Astrocyte (in vitro differentiated cells and primary cell): ENCODE results near the gene SPACA4. TPM values are rescaled to one million over a fixed set of nuclear protein-coding genes. Genes with fewer than 3 reads are reported as not detected.

Experiments used
- DNase-seq: peaks from one replicate; pipeline ENCODE4 v3.0.0-alpha.2; 2010; ENCODE audit warnings: low read depth
- FAIRE-seq: peaks from 2 replicates; lab custom pipeline; 2011; peaks lifted over from hg19 to GRCh38; lab: Jason Lieb, UNC
- H2AFZ ChIP-seq: 2 replicates; pipeline ENCODE4 v1.6.0; 2012; ENCODE audit warnings: low read depth, low read length, inconsistent platforms
- H3K27ac ChIP-seq: 2 replicates; pipeline ENCODE4 v1.5.1; 2011; ENCODE audit warnings: low read depth, low read length, inconsistent platforms
- H3K27me3 ChIP-seq: 2 replicates; pipeline ENCODE4 v1.6.0; 2011; ENCODE audit warnings: low read length, inconsistent platforms; ENCODE audit not compliant: insufficient read depth
- H3K36me3 ChIP-seq: 2 replicates; pipeline ENCODE4 v1.5.1; 2011; ENCODE audit warnings: low read length, inconsistent platforms; ENCODE audit not compliant: insufficient read depth
- H3K4me1 ChIP-seq: 2 replicates; pipeline ENCODE4 v1.5.1; 2011; ENCODE audit warnings: low read length, inconsistent platforms; ENCODE audit not compliant: insufficient read depth
- H3K4me2 ChIP-seq: 2 replicates; pipeline ENCODE4 v1.6.0; 2012; ENCODE audit warnings: low read length, inconsistent platforms
- H3K4me3 ChIP-seq: 2 replicates; pipeline ENCODE4 v1.5.1; 2011; ENCODE audit warnings: low read depth, mild to moderate bottlenecking, low read length, inconsistent platforms; ENCODE audit not compliant: insufficient read depth
- H3K79me2 ChIP-seq: 2 replicates; pipeline ENCODE4 v1.6.0; 2012; ENCODE audit warnings: mild to moderate bottlenecking, low read length, inconsistent platforms; ENCODE audit not compliant: insufficient read depth
- H3K9ac ChIP-seq: 2 replicates; pipeline ENCODE4 v1.6.0; 2012; ENCODE audit warnings: mild to moderate bottlenecking, low read length, inconsistent platforms
- H3K9me3 ChIP-seq: 2 replicates; pipeline ENCODE4 v1.5.1; 2012; ENCODE audit warnings: low read depth, mild to moderate bottlenecking, low read length, inconsistent platforms; ENCODE audit not compliant: insufficient read depth
- H4K20me1 ChIP-seq: 2 replicates; pipeline ENCODE4 v1.6.0; 2012; ENCODE audit warnings: low read length, inconsistent platforms; ENCODE audit not compliant: insufficient read depth
- H3K27ac Mint-ChIP-seq: one replicate; pipeline ENCODE4 v1.8.0; 2021; ENCODE audit warnings: mild to moderate bottlenecking, mixed read lengths; ENCODE audit not compliant: unreplicated experiment
- H3K27me3 Mint-ChIP-seq: one replicate; pipeline ENCODE4 v1.8.0; 2021; ENCODE audit warnings: low read depth, mixed read lengths; ENCODE audit not compliant: unreplicated experiment
- H3K36me3 Mint-ChIP-seq: one replicate; pipeline ENCODE4 v1.8.0; 2021; ENCODE audit warnings: low read depth, mixed read lengths; ENCODE audit not compliant: unreplicated experiment
- H3K4me1 Mint-ChIP-seq: one replicate; pipeline ENCODE4 v1.8.0; 2021; ENCODE audit warnings: low read depth, mixed read lengths; ENCODE audit not compliant: unreplicated experiment
- H3K4me3 Mint-ChIP-seq: one replicate; pipeline ENCODE4 v1.8.0; 2021; ENCODE audit warnings: mild to moderate bottlenecking, moderate library complexity, mixed read lengths; ENCODE audit not compliant: unreplicated experiment
- H3K9me3 Mint-ChIP-seq: one replicate; pipeline ENCODE4 v1.8.0; 2021; ENCODE audit warnings: mild to moderate bottlenecking, mixed read lengths; ENCODE audit not compliant: unreplicated experiment
- CTCF ChIP-seq: IDR thresholded peaks from 2 replicates; pipeline ENCODE4 v1.5.1; 2011; ENCODE audit warnings: low read depth, mild to moderate bottlenecking, inconsistent platforms, low read length, moderate library complexity; ENCODE audit not compliant: insufficient read depth
- EZH2 ChIP-seq: IDR thresholded peaks from 2 replicates; pipeline ENCODE4 v1.6.1; 2012; ENCODE audit warnings: mild to moderate bottlenecking, low read length, inconsistent platforms; ENCODE audit not compliant: insufficient read depth
- total RNA-seq: library from RNA; stranded (reverse); gene quantifications from 2 replicates; pipeline ENCODE4 v1.2.1, GENCODE V29; 2021

SPACA4 gene
- total RNA-seq, 1 donor from 2014 or later: not detected

- Histone ChIP-seq H3K9ac (peak within 1 kb of the TSS; percentile 99), H3K4me1 (peaks cover 32% of the 10 kb centered on the region), H3K27me3 (no peaks in the 10 kb centered on the region), H2AFZ (no peak within 1 kb of the TSS), H3K27ac (no peak within 1 kb of the TSS), H4K20me1 (peaks cover 52% of the 10 kb centered on the region), H3K36me3 (peaks cover 21% of the 10 kb centered on the region), H3K4me2 (peak within 1 kb of the TSS; percentile 93), H3K4me3 (no peak within 1 kb of the TSS), H3K79me2 (peaks cover 40% of the 10 kb centered on the region), H3K9me3 (no peaks in the 10 kb centered on the region)
- no peak for DNase-seq
- H3K4me3 Mint-ChIP-seq: peak within 1 kb of the TSS; percentile 99
- H3K36me3 Mint-ChIP-seq: peaks cover 16% of the 10 kb centered on the region
- peaks cover 25% of the 10 kb centered on the region for H3K4me1 Mint-ChIP-seq
- no peaks in the 10 kb centered on the region for H3K27me3 Mint-ChIP-seq
- no peak for FAIRE-seq
- peak within 1 kb of the TSS; percentile 85 for H3K27ac Mint-ChIP-seq
- no peak for TF ChIP-seq EZH2
- H3K9me3 Mint-ChIP-seq: no peaks in the 10 kb centered on the region
Observed at GRCh38 chr19:48614436-48615230, 8.1 kb downstream of the SPACA4 start, which contains the start of gene FAM83E. TSS of gene FAM83E (minus strand) at chr19:48615076. CDS start at chr19:48613372, 1,704 bp downstream.

DNA sequence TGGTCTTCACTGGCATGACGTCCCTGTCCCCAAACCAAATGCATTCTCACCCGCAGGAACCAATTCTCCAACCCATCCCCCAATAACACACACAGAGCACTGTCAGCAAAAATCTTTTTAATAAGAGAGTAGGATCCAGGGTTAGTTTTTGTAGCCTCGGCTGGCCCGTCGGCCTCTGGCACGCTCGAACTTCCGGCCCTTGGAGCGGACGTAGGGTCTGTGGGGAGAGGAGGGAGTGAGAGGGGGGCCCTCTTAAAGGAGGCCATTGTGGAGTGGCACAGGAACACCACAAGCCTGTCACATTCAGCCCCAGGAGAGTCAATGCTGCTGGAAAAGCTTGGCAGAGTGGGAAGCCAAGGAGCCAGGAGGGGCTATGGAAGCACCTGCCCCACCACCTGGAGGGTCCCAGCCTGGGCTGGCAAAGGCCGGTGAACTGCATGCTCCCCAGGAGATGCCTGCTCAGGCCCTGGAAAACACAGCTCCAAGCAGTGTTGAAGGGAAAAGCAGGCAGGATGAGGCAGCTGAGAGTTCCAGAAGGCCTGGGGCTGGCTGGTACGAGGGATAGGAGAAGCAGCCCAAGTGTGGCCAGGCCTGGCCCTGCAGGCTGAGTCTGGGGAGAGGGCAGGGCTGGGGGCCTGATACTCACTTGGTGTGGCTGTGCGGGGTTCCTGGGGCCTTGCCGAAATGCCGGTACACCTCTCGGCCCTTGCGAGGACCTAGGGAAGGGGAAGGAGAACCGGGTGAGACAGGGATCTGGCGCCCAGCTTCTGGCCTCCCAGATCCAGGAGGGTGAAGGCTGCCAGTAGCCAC lies 8.9 kb downstream of the SPACA4 start:
- no peaks in the 10 kb centered on the region for H3K9me3 ChIP-seq
- peak overlapping the region; percentile 99 for H3K9ac ChIP-seq
- H3K4me2 ChIP-seq: peak overlapping the region; percentile 93
- no peak overlapping the region for H3K27ac ChIP-seq
- peaks cover 52% of the 10 kb centered on the region for H4K20me1 ChIP-seq
- peaks cover 38% of the 10 kb centered on the region for H3K4me1 ChIP-seq
- H3K36me3 Mint-ChIP-seq: peaks cover 16% of the 10 kb centered on the region
- H3K4me3 ChIP-seq: no peak overlapping the region
- TF ChIP-seq CTCF: no peak
- TF ChIP-seq EZH2: no peak
- peaks cover 21% of the 10 kb centered on the region for H3K36me3 ChIP-seq
- FAIRE-seq: no peak
- H3K79me2 ChIP-seq: peaks cover 48% of the 10 kb centered on the region
- peak overlapping the region; percentile 99 for H3K4me3 Mint-ChIP-seq
- H3K27ac Mint-ChIP-seq: peak overlapping the region; percentile 72
- no peaks in the 10 kb centered on the region for H3K9me3 Mint-ChIP-seq
- H3K27me3 ChIP-seq: no peaks in the 10 kb centered on the region
- no peak for DNase-seq
- H3K4me1 Mint-ChIP-seq: peaks cover 29% of the 10 kb centered on the region
- no peaks in the 10 kb centered on the region for H3K27me3 Mint-ChIP-seq
- no peak overlapping the region for H2AFZ ChIP-seq

GRCh38 chr19:48616041-48616436 lies 9.5 kb downstream of the SPACA4 start:
- no peak overlapping the region for H3K27ac ChIP-seq
- H3K9me3 ChIP-seq: no peaks in the 10 kb centered on the region
- H3K9ac ChIP-seq: peak overlapping the region; percentile 99
- Mint-ChIP-seq H3K4me3 (peak overlapping the region; percentile 99), H3K36me3 (peaks cover 16% of the 10 kb centered on the region), H3K4me1 (peaks cover 29% of the 10 kb centered on the region), H3K27me3 (no peaks in the 10 kb centered on the region), H3K27ac (no peak overlapping the region), H3K9me3 (no peaks in the 10 kb centered on the region)
- TF ChIP-seq EZH2: no peak
- TF ChIP-seq CTCF: no peak
- no peak overlapping the region for H2AFZ ChIP-seq
- peaks cover 52% of the 10 kb centered on the region for H4K20me1 ChIP-seq
- peaks cover 21% of the 10 kb centered on the region for H3K36me3 ChIP-seq
- DNase-seq: no peak
- FAIRE-seq: no peak
- peaks cover 38% of the 10 kb centered on the region for H3K4me1 ChIP-seq
- H3K4me2 ChIP-seq: peak overlapping the region; percentile 93
- H3K79me2 ChIP-seq: peaks cover 48% of the 10 kb centered on the region
- H3K4me3 ChIP-seq: peak overlapping the region; percentile 99
- no peaks in the 10 kb centered on the region for H3K27me3 ChIP-seq
